NCI-H774 (cell line): ENCODE data around the gene PLEKHG4.

Experiments
- DNase-seq: peaks from one replicate; lab custom pipeline; 2025; lab: John Stamatoyannopoulos, UW

Gene PLEKHG4

GRCh38 chr16:67326472-67327309, 47.4 kb downstream of the PLEKHG4 start, which contains the start of the genes KCTD19 and LRRC36:
KCTD19 (minus strand) TSS chr16:67326741; CDS start chr16:67326707, 34 bp downstream.
LRRC36 (plus strand) TSS chr16:67326815; CDS start chr16:67326863, 48 bp downstream.
- DNase-seq = peak; percentile 54

GRCh38 chr16:67327743-67328142, 48.4 kb downstream of the PLEKHG4 start:
- no peak for DNase-seq

- no peak for DNase-seq
Measured at GRCh38 chr16:67329901-67330300, 50.6 kb downstream of the PLEKHG4 start.

- DNase-seq = no peak
Measured at GRCh38 chr16:67333315-67333714, 54.0 kb downstream of the PLEKHG4 start.

- DNase-seq = no peak
Measured at GRCh38 chr16:67336116-67336515, 56.8 kb downstream of the PLEKHG4 start.

GRCh38 chr16:67336648-67337047, 57.3 kb downstream of the PLEKHG4 start:
- no peak for DNase-seq
